GM18868 (cell line): Measurements from ENCODE around the gene PAOX.

Experiments used
- ATAC-seq: cut with Tn5 transposase; IDR thresholded peaks from one replicate; pipeline ENCODE4 v1.9.1; 2021; ENCODE audit warnings: mild to moderate bottlenecking, moderate library complexity; ENCODE audit not compliant: unreplicated experiment

PAOX gene

GRCh38 chr10:133379152-133379800 lies at the start of gene PAOX:
PAOX (plus strand) TSS chr10:133379262; CDS start chr10:133379317, 55 bp downstream.
- ATAC-seq = peak; percentile 49

- peak; percentile 89 for ATAC-seq
These were observed 49.4 kb upstream of the PAOX start for GRCh38 chr10:133329491-133330202.

GRCh38 chr10:133332936-133333699 lies 45.9 kb upstream of the PAOX start:
- no peak for ATAC-seq

DNA sequence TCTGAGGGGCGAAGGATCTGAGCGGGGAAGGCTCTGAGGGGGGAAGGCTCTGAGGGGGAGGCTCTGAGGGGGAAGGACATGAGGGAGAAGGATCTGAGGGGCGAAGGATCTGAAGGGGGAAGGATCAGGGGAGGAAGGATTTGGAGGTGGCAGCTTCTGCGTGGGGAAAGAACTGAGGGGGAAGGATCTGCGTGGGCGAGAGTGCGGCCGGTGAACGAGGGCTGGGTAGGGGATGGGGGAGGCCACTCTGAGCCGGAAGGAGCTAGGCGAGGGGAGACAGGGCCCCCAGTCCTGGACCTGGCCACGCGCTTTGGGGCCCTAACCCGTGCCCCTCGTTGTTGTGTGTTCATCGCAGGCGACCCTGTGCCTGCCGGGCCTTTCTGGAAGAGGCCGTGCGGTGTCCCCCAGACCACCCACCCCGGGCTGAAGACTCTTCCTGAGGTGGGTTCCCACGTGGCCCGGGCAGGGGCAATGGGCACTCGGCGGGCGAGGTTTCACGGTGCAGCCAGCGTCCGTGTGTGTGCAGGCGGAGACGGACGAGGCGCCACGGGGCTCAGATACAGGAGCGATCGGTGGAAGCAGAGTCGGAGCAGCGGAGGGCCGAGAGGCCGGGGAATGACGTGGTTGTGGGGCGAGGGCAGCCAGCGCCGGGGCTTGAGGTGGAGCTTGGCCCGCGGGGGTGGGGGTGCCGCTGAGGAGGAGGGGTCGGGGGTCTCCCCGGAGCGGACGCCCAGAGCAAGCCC lies 44.4 kb upstream of the PAOX start:
- no peak for ATAC-seq

DNA sequence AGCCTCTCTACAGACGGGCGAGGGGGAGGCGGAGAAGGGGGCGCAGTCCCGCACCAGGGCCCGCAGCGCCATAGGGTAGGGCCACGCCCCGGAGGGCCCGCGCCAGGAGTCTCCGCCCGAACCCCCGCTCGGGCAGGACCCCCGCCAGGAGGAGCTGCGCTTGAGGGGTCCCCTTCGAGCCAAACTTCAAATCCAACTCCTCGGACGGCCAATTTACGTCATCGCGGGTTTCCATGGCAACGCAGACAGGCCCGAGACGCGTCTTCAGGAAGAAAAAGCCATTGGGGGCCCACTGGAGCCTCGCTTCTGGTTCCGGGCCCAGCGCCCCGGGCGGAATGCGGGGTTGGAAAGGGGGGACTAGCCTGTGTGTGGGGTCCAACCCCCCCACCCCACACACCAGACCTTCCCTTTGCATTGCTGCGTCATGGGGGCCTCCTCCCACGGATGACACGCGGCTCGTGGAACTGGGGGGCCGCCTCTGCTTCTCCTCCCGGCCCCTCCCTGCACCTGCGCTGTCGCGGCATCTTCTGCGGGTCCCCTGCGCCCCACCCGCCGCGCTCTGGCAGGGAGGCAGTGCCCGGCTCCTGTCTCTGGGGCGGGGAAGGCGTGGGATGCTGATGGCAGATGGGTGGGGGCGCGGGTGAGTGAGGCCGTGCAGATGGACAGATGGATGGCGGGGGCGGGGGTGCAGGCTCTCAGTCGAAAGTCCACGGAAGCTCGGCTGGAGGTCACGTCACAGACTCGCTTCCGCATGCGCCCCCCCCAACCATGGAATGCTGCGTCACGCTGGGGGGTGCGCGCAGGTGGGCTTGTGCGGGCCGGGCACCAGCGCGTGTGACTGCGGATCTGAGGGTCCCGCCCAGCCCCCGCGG lies 43.6 kb upstream of the PAOX start:
- ATAC-seq = no peak

DNA sequence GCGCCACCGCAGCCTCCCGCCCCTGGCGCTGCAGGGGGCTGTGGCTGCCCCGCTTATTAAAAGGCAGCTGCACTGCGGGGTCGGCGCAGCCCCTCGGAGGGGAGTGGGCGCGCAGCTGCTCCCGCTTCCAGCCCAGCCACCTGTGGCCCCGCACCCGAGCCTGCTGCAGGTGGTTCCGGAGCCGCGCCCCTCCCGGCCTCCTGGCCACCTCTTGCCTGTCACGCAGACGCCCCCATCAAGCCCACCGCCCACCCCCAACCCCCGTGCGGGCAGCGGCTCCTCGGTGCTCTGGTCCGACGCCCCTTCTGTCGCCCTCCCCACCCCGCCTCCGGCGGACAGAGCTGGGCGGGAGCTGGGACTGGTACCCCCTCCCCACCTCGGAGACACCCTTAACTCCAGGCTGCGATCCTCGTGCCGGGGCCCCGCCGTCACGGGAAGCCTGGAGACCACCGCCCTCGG lies 42.9 kb upstream of the PAOX start:
- ATAC-seq = no peak

DNA sequence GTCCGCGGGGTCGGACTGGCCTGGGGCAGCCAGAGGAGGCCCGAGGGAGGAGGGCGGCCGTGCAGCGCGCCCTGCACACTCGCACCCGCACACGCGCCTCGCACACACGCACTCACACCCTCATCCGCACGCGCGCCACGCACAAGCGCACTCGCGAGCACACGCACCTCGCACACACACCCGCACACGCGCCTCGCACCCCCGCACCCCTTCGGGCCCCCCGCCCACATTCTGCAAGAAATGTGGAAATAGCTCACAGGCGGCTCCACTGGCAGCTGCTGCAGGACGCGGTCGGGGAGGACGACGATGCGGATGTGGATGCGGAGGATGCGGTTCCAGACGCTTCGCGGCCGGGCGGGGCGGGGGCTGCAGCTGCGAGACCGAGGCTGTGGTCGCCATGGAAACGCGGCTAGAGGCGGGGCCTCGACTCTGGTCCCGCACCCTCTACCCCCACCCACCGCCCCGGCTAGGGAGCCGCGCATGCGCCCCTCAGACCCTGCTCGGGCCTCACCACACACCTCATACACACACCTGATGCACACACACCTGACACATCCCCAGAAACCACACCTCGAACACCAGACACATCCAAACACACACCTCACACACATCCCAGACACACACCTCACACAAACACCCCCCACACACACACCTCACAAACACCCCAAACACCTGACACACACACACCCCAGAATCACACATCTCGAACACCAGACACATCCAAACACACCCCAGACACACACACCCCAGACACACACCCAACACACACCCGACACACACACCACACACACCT lies 42.3 kb upstream of the PAOX start, which contains the start of gene CALY:
TSS of gene CALY (minus strand) at position 320 of the 793 bp plus-strand sequence. CDS start 7,907 bp downstream, outside the sequence.
- no peak for ATAC-seq

GRCh38 chr10:133337370-133337725 lies 41.7 kb upstream of the PAOX start:
- no peak for ATAC-seq

GRCh38 chr10:133338080-133339071 lies 40.7 kb upstream of the PAOX start:
- ATAC-seq = no peak

DNA sequence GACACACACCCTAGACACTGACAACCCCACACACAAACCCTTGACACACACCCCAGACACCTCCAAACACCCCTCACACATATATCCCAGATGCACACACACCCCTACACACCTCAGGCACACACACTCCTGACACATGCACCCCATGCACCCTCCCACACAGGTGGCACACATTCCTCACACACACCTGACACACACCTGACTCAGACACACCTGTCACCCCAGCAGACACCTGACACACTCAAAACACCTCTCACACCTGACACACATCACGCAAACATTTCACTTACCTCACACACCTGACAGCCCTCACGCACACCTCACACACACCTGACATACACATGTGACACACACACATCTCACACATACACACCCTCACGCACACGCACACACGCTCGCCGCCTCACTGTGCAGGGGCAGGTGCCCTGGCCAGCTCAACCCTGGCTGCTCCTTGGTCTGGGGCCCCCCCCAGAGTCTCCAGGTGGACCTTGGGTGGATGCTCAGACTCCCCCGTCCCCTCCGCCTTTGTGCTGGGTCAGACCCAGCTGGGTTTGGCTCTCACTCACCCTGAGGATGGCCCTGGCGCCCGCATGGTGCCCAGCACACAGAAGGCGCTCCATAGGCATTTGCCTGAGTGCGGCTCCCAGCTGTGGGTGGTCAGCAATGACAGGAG lies 39.2 kb upstream of the PAOX start:
- ATAC-seq = no peak

GRCh38 chr10:133341983-133342382 lies 37.1 kb upstream of the PAOX start:
- no peak for ATAC-seq

DNA sequence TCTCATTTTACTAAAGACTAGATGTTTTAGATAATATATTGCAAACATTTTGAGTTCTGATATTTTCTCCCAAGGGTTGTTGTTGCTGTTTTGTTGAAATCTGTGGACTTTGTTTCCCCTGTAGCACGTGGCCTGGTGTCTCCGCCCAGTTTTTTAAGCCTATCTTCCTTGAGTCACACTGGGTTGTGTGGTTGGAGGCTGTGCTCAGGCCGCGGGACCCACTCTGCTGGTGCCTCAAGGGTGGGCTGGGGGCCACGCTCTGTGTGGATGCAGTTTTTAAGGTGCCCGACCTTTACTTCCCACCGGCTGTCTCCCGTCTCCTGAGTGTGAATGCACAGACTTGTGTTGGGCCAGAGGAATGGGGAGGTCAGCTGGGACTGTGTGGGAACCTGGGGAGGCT lies 36.1 kb upstream of the PAOX start:
- ATAC-seq = no peak

DNA sequence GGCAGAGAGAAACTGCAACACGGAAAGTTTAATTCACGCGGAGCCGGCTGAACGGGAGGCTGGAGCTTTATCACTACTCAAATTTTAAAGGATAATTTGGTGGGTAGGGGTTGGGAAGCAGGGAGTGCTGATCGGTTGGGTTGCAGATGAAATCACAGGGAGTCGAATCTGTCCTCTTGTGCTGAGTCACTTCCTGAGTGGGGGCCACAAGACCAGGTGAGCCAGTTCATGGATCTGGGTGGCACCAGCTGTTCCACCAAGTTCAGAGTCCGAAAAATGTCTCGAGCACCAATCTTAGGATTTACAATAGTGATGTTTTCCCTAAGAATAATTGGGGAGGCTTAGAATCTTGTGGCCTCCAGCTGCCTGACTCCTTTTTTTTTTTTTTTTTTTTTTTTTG lies 35.5 kb upstream of the PAOX start:
- no peak for ATAC-seq

DNA sequence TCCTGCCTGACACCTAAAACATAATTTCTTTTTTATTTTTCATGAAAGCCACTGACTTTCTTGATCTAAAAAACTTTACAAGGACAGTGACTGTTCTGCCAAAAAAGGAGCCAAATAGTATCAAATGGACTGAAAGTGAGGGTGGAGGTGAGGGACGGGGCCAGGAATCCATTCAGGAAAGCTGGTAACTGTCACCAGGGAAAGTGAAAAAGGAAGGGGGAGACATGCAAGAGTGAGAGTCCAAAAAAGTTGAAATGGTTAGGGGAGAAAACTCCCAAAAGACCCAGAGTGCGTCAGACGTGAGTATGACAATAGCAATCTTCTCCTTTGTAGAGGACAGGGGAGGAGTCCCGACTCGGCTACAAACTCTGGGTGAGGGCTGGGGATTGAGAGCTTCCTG lies 34.8 kb upstream of the PAOX start:
- no peak for ATAC-seq

GRCh38 chr10:133346413-133346812 lies 32.6 kb upstream of the PAOX start:
- no peak for ATAC-seq

- ATAC-seq = no peak
These were observed 31.1 kb upstream of the PAOX start for GRCh38 chr10:133347710-133348517.

DNA sequence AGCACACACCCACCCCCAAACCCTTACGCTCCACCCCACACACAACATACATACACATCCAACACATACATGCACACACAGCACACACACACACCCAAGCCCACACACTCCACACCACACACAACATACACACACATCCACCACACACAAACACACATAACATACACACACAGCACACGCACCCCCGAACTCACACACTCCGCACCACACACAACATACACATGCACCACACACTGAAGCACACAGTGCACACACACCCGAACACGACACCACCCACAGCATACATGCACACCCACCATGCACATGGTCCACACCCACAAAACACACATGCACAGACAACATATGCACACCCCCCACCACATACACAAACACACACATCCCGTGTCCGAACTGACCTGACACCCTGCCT lies 29.9 kb upstream of the PAOX start:
- ATAC-seq = no peak
